Heart right ventricle (tissue), 16 donors: ENCODE measurements around the gene SART1. TPM values are rescaled to one million over a fixed set of nuclear protein-coding genes. Genes with fewer than 3 reads are reported as not detected.
A peak's percentile ranks its signal among the peaks of the same experiment; 100 is the strongest.

Source experiments
- ATAC-seq, 8 donors: fragments of 200-7000 bp; cut with Tn5 transposase; one replicate each; pipeline ENCODE4 v1.9.1; 2020; ENCODE audit warnings: mild to moderate bottlenecking in 8 of 8, moderate library complexity in 8 of 8, moderate number of reproducible peaks in 1 of 8
- DNase-seq, 2 donors: peaks; one replicate each; pipeline ENCODE4 v3.0.0-alpha.2; 2020
- H3K27ac ChIP-seq, 10 donors: fragments of 200-600 bp; sonication (generic) in 2 of 10; one replicate each; pipeline versions ENCODE4 v1.5.0 to v1.8.0; 2020 to 2022; ENCODE audit warnings: mild to moderate bottlenecking in 3 of 10
- H3K27me3 ChIP-seq, 7 donors: fragments of 200-600 bp; one replicate each; pipeline ENCODE4 v1.8.0; 2021 to 2022; ENCODE audit warnings: mild to moderate bottlenecking in 2 of 7
- H3K36me3 ChIP-seq, 9 donors: fragments of 200-600 bp; sonication (generic) in 1 of 9; one replicate each; pipeline versions ENCODE4 v1.5.0 to v1.8.0; 2020 to 2022; ENCODE audit warnings: mild to moderate bottlenecking in 2 of 9
- H3K4me1 ChIP-seq, 9 donors: fragments of 200-600 bp; sonication (generic) in 1 of 9; one replicate each; pipeline versions ENCODE4 v1.5.0 to v1.8.0; 2020 to 2022; ENCODE audit warnings: mild to moderate bottlenecking in 4 of 9
- H3K4me3 ChIP-seq, 10 donors: fragments of 200-600 bp; sonication (generic) in 2 of 10; one replicate each; pipeline versions ENCODE4 v1.5.0 to v1.8.0; 2020 to 2022; ENCODE audit warnings: mild to moderate bottlenecking in 7 of 10, moderate library complexity in 2 of 10
- H3K9me3 ChIP-seq, 11 donors: fragments of 200-600 bp in 10 of 11; sonication (generic) in 2 of 11; one replicate each; pipeline versions ENCODE4 v1.5.0 to v1.8.0; 2013 to 2022; ENCODE audit warnings: mild to moderate bottlenecking in 2 of 11, control low read depth in 1 of 11, moderate library complexity in 1 of 11
- CTCF ChIP-seq, 9 donors: fragments of 200-600 bp; sonication (generic) in 2 of 9; IDR thresholded peaks; one replicate each; pipeline versions ENCODE4 v1.5.0 to v1.8.0; 2021 to 2022; ENCODE audit warnings: antibody characterized with exemption in 9 of 9, mild to moderate bottlenecking in 5 of 9, moderate library complexity in 1 of 9
- WGBS, 2 donors: extraction: QIAGEN DNeasy Blood & Tissue Kit; methylation state at CpG; one replicate each; pipeline ENCODE4 v1.1.7; 2013; ENCODE audit warnings: inconsistent platforms in 1 of 2; 5-methylcytosine and 5-hydroxymethylcytosine counted together
- intact Hi-C, 10 donors: fragments of 100-400 bp; cut with DNase I; formaldehyde crosslinking; loops; one replicate each; pipeline versions ENCODE4 v1.11.1 to v1.14.2; 2022
- polyA plus RNA-seq, 2 donors: library from polyadenylated mRNA; stranded (reverse); fragments of 200-250 nt; gene quantifications; one replicate each; pipeline ENCODE4 v1.2.3, GENCODE V29; 2013
- total RNA-seq, 10 donors: library from RNA; stranded (reverse); fragmentation: NEBNext Ultra II Directional in 3 of 10; extraction: Animal tissue kit (Norgen Biotek cat#: 25700) in 3 of 10; gene quantifications; one replicate each; pipeline versions ENCODE4 v1.2.1 to v1.2.4, GENCODE V29; 2021 to 2023
- donor health status: Arrhythmogenic right ventricular cardiomyopathy.
- donor health status: ischemic (EF 13 %, LVEDD 7.1; RV severe dilation, severe dysfunction).
- donor health status: healthy with polysubstance abuse.
- donor health status: DM: no; HTN: yes; CAD: no.
- donor health status: DM: no; HTN: no; CAD: no.
- donor health status: ischemic (EF 25% LVEDD 6.9; RV normal size, moderate dysfunction).
- donor health status: ischemic (EF 25% LVEDD 5.7; RV mildly dilated, moderate dysfunction).
- donor health status: healthy.
- donor health status: DM: yes; HTN: yes; CAD: no.
- donor health status: Ischemic cardiomyopathy.
- donor health status: ischemic (EF 35%, LVEDD 5.7; RV mildly dilated, moderate dysfunction).
- donor health status: nonischemic (EF 11% LVEDD 7.7; RV severe dilation, severe dysfunction).
- donor health status: DM: yes; HTN: yes; CAD: no.
- donor health status: PGD.
- donor health status: ischemic (EF 29% LVEDD 5.4; RV normal size, mild dysfunction).
- donor health status: nonischemic (EF 23%, LVEDD 6.1; RV moderate dilation, normal function).

Gene SART1
- total and polyA plus RNA-seq, 12 donors = 26.2 to 160 (median 33.5) TPM

GRCh38 chr11:66016793-66017177 lies 55.3 kb downstream of the SART1 start:
- whole genome bisulfite sequencing, 2 donors = 85 to 87% methylated on average over 10 of the region's 10 CpGs
- Histone ChIP-seq H3K36me3 (no peaks in the 10 kb centered on the region), H3K27me3 (peaks cover 6 to 22% (median 18%) of the 10 kb centered on the region in 7 donors), H3K9me3 (no peaks in the 10 kb centered on the region), H3K27ac (no peak overlapping the region), H3K4me1 (peaks cover 0 to 34% (median 15%) of the 10 kb centered on the region in 9 donors), H3K4me3 (no peak overlapping the region)
- no peak for ATAC-seq
- TF ChIP-seq CTCF (IDR thresholded peaks at IDR 0.05) = no peak
- DNase-seq = no peak
- intact Hi-C loops = no loop called here

- no peak for TF ChIP-seq CTCF (IDR thresholded peaks at IDR 0.05)
- Histone ChIP-seq H3K27me3 (peaks cover under 1 to 16% (median 13%) of the 10 kb centered on the region in 7 donors), H3K27ac (no peak overlapping the region), H3K9me3 (no peaks in the 10 kb centered on the region), H3K36me3 (no peaks in the 10 kb centered on the region), H3K4me3 (no peak overlapping the region), H3K4me1 (peaks cover 1 to 34% (median 15%) of the 10 kb centered on the region in 9 donors)
- intact Hi-C loops = no loop called here
- DNase-seq (no peak), ATAC-seq (no peak)
- WGBS, 2 donors = 76 to 90% methylated on average over 4 of the region's 4 CpGs
Measured at GRCh38 chr11:66017321-66017720, 55.8 kb downstream of the SART1 start.

GRCh38 chr11:66020212-66020611 lies 58.7 kb downstream of the SART1 start:
- Histone ChIP-seq H3K4me1 (peaks cover 5 to 26% (median 17%) of the 10 kb centered on the region in 9 donors), H3K27ac (no peak overlapping the region), H3K36me3 (no peaks in the 10 kb centered on the region), H3K9me3 (no peaks in the 10 kb centered on the region), H3K27me3 (peaks cover 0 to 9% (median 7%) of the 10 kb centered on the region in 7 donors), H3K4me3 (peak overlapping the region in 1 of 10 donors; percentile 18)
- ATAC-seq (no peak), DNase-seq (no peak)
- intact Hi-C loops = no loop called here
- TF ChIP-seq CTCF (IDR thresholded peaks at IDR 0.05) = no peak
- 74 to 75% methylated on average over 8 of the region's 8 CpGs for WGBS, 2 donors

GRCh38 chr11:66020618-66021357 lies 59.3 kb downstream of the SART1 start:
- Histone ChIP-seq H3K36me3 (no peaks in the 10 kb centered on the region), H3K4me1 (peaks cover 1 to 26% (median 11%) of the 10 kb centered on the region in 9 donors), H3K27me3 (peaks cover 0 to 9% (median 7%) of the 10 kb centered on the region in 7 donors), H3K27ac (peak overlapping the region in 1 of 10 donors; percentile 66), H3K9me3 (no peaks in the 10 kb centered on the region), H3K4me3 (peak overlapping the region in 1 of 10 donors; percentile 18)
- peak in 1 of 8 donors; percentile 40 for ATAC-seq
- WGBS, 2 donors = 86 to 88% methylated on average over 22 to 25 of the region's 25 CpGs
- no peak for TF ChIP-seq CTCF (IDR thresholded peaks at IDR 0.05)
- DNase-seq = no peak
- intact Hi-C loops = no loop called here
